ENCODE results near the gene MRPL43.

DNA sequence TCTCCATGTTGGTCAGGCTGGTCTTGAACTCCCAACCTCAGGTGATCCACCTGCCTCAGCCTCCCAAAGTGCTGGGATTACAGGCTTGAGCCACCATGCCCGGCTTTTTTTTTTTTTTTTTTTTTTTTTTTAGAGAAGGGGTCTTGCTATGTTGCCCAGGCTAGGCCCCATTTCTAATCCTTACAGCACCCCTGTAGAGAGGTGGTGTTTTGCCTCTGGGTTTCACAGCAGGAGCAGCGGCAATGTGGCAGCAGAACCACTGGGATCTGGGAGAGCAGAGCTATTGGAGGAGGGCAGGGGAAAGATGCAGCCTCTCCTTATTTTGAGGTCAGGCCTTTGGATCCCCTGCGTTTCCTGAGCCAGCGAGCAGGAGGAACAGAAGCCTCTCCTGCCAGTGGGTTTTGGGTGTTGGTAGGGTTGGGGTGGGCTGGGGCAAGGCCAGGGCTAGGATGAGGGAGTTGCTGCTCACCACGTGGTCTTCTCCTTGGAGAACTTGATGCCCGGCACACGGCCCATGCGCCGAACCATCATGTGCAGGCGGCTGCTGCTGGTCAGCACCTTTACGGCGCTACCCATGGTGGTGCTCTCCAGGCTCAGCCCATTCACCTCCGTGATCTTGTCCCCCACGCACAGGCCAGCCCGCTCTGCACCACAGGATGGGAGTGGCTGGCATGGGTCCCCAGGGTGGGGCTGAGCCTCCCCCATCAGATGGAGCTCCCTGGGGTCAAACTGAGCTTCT lies 35.8 kb upstream of the MRPL43 start:
- TF ChIP-seq, protein P1, sequence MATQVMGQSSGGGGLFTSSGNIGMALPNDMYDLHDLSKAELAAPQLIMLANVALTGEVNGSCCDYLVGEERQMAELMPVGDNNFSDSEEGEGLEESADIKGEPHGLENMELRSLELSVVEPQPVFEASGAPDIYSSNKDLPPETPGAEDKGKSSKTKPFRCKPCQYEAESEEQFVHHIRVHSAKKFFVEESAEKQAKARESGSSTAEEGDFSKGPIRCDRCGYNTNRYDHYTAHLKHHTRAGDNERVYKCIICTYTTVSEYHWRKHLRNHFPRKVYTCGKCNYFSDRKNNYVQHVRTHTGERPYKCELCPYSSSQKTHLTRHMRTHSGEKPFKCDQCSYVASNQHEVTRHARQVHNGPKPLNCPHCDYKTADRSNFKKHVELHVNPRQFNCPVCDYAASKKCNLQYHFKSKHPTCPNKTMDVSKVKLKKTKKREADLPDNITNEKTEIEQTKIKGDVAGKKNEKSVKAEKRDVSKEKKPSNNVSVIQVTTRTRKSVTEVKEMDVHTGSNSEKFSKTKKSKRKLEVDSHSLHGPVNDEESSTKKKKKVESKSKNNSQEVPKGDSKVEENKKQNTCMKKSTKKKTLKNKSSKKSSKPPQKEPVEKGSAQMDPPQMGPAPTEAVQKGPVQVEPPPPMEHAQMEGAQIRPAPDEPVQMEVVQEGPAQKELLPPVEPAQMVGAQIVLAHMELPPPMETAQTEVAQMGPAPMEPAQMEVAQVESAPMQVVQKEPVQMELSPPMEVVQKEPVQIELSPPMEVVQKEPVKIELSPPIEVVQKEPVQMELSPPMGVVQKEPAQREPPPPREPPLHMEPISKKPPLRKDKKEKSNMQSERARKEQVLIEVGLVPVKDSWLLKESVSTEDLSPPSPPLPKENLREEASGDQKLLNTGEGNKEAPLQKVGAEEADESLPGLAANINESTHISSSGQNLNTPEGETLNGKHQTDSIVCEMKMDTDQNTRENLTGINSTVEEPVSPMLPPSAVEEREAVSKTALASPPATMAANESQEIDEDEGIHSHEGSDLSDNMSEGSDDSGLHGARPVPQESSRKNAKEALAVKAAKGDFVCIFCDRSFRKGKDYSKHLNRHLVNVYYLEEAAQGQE (IDR thresholded peaks at IDR 0.05; ENCODE audit: insufficient read depth in 1 of 2, low read depth in 2 of 2, low read length in 2 of 2), result no peak
- no peak for TF ChIP-seq POLR2AphosphoS5 (IDR thresholded peaks at IDR 0.05; ENCODE audit: low read depth, low read length)
- no peak for TF ChIP-seq SIN3A (IDR thresholded peaks at IDR 0.05; ENCODE audit: borderline replicate concordance, insufficient read depth, low read length)
- no peak for TF ChIP-seq TAF1 (IDR thresholded peaks at IDR 0.05; ENCODE audit: borderline replicate concordance, insufficient read depth, low read length)
- no peak for TF ChIP-seq FOXP2 (optimal IDR thresholded peaks at IDR 0.05; ENCODE audit: borderline replicate concordance, extremely low read depth, extremely low read length, insufficient read depth)
